Loucy (cell line): ENCODE data around the gene ABCB11.

Experiments
- H2AFZ ChIP-seq: fragments of 200-600 bp; sonication (generic); 2 replicates; pipeline ENCODE4 v1.6.0; 2016; ENCODE audit warnings: antibody characterized with exemption, mild to moderate bottlenecking, low read length, moderate library complexity
- H3F3A ChIP-seq: fragments of 200-600 bp; 2 replicates; pipeline ENCODE4 v1.6.0; 2016; ENCODE audit warnings: antibody characterized with exemption, low read depth, mild to moderate bottlenecking
- H3K27me3 ChIP-seq: fragments of 200-600 bp; sonication (generic); 2 replicates; pipeline ENCODE4 v1.6.1; 2014; ENCODE audit warnings: low read length, mild to moderate bottlenecking; ENCODE audit not compliant: insufficient read depth, poor library complexity, severe bottlenecking
- H3K36me3 ChIP-seq: fragments of 200-600 bp; sonication (generic); 2 replicates; pipeline ENCODE4 v1.6.1; 2016; ENCODE audit warnings: low read length; ENCODE audit not compliant: insufficient read depth
- H3K4me1 ChIP-seq: fragments of 200-600 bp; sonication (generic); 2 replicates; pipeline ENCODE4 v1.5.1; 2014; ENCODE audit warnings: low read length, mild to moderate bottlenecking; ENCODE audit not compliant: insufficient read depth, poor library complexity, severe bottlenecking
- H3K4me2 ChIP-seq: fragments of 200-600 bp; sonication (generic); 2 replicates; pipeline ENCODE4 v1.6.0; 2014; ENCODE audit warnings: antibody characterized with exemption, low read length, low read depth, mild to moderate bottlenecking; ENCODE audit not compliant: poor library complexity, severe bottlenecking
- H3K4me3 ChIP-seq: fragments of 200-600 bp; sonication (generic); 2 replicates; pipeline ENCODE4 v1.5.1; 2014; ENCODE audit warnings: low read length, mild to moderate bottlenecking, mixed read lengths; ENCODE audit not compliant: poor library complexity, severe bottlenecking
- H3K79me2 ChIP-seq: fragments of 200-600 bp; sonication (generic); 2 replicates; pipeline ENCODE4 v1.6.1; 2014; ENCODE audit warnings: low read length; ENCODE audit not compliant: insufficient read depth
- H3K9ac ChIP-seq: fragments of 200-600 bp; sonication (generic); 2 replicates; pipeline ENCODE4 v1.6.0; 2014; ENCODE audit warnings: mild to moderate bottlenecking, low read depth, low read length, moderate library complexity; ENCODE audit not compliant: poor library complexity, severe bottlenecking
- H3K9me2 ChIP-seq: fragments of 200-600 bp; sonication (generic); replicated peaks from 2 replicates; pipeline ENCODE4 v1.6.1; 2016; ENCODE audit warnings: low read depth, low read length, mixed read lengths
- H3K9me3 ChIP-seq: fragments of 200-600 bp; sonication (generic); 2 replicates; pipeline ENCODE4 v1.6.1; 2014; ENCODE audit warnings: mild to moderate bottlenecking, antibody characterized with exemption, low read length, low read depth; ENCODE audit not compliant: insufficient read depth
- H4K20me1 ChIP-seq: fragments of 200-600 bp; sonication (generic); 2 replicates; pipeline ENCODE4 v1.6.0; 2014; ENCODE audit warnings: antibody characterized with exemption, low read length, mild to moderate bottlenecking; ENCODE audit not compliant: insufficient read depth, poor library complexity, severe bottlenecking
- EZH2phosphoT487 ChIP-seq: fragments of 200-600 bp; IDR thresholded peaks from 2 replicates; pipeline ENCODE4 v1.6.1; 2018; ENCODE audit warnings: antibody characterized with exemption, mild to moderate bottlenecking, moderate library complexity, borderline replicate concordance
- TF ChIP-seq, protein P1 (sequence below): fragments of 200-600 bp; sonication (generic); conservative IDR thresholded peaks from 2 replicates; pipeline ENCODE4 v1.5.1; 2014; ENCODE audit warnings: mild to moderate bottlenecking, antibody characterized with exemption, low read length

The ABCB11 gene

DNA sequence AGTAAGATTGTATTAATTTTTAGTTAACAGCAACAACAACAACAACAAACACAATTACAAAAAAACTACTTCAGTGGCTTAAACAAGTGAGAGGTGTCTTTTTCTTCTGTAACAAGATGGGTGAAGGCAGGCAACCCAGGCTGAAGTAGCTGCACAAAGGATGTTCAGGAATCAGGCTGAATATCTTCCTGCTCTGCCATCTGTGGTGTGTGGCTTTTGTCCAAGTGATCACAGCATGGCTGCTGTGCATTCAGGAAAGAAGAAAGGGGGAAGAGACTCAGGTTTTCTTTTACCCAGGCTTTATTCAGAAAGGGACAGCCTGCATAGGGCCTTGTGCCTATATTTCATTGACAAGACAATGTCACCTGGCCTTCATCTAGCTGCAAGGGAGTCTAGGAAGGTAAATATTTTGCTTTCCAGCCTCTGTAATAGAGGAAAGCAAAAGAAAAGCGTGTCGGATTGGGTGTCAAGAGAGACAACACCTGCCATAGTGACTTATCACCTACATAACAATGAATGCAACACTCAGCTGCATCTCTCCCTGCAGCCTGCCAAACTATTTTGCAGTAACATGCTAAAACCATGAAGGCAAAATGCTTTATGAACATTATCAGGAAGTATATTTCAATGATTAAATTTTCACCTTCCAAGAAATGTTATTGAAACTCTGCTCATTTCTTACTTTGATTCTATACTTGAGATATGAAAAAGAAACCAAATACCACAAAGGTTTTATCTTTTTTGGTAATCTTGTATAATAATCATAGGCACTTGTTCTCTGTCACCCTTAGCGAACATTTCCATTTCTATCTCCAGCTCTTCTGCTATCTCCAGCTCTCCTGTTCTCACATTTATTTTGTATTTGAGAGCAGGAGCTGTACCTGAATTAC lies 115.4 kb downstream of the ABCB11 start:
- H3F3A ChIP-seq = no peaks in the 10 kb centered on the region
- no peaks in the 10 kb centered on the region for H3K27me3 ChIP-seq
- no peaks in the 10 kb centered on the region for H3K36me3 ChIP-seq

DNA sequence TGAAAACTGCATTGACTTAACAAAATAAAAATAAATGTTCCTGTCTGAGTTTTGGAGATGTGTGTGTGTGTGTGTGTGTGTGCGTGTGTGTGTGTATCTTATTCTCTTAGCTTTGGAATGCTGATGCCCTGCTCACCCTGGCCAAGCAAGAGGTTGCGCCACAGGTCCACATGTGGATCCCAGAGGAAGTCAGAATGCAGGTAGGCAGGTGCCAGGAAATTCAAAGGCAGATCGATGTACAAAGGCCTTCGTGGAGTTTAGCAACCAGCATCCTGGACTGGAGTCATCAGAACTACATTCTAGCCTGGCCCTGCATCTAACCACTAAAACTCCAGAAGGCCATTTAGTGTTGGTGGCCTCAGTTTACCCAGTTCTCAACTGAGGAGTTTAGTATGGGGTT lies 117.6 kb downstream of the ABCB11 start:
- H3K79me2 ChIP-seq = no peaks in the 10 kb centered on the region
- no peaks in the 10 kb centered on the region for H3F3A ChIP-seq
- no peaks in the 10 kb centered on the region for H3K9me3 ChIP-seq
- no peak overlapping the region for H3K9ac ChIP-seq
- no peaks in the 10 kb centered on the region for H3K27me3 ChIP-seq
- no peak overlapping the region for H3K4me2 ChIP-seq
- no peaks in the 10 kb centered on the region for H4K20me1 ChIP-seq
- H2AFZ ChIP-seq = no peak overlapping the region
- H3K4me1 ChIP-seq = no peaks in the 10 kb centered on the region
- TF ChIP-seq, protein P1, sequence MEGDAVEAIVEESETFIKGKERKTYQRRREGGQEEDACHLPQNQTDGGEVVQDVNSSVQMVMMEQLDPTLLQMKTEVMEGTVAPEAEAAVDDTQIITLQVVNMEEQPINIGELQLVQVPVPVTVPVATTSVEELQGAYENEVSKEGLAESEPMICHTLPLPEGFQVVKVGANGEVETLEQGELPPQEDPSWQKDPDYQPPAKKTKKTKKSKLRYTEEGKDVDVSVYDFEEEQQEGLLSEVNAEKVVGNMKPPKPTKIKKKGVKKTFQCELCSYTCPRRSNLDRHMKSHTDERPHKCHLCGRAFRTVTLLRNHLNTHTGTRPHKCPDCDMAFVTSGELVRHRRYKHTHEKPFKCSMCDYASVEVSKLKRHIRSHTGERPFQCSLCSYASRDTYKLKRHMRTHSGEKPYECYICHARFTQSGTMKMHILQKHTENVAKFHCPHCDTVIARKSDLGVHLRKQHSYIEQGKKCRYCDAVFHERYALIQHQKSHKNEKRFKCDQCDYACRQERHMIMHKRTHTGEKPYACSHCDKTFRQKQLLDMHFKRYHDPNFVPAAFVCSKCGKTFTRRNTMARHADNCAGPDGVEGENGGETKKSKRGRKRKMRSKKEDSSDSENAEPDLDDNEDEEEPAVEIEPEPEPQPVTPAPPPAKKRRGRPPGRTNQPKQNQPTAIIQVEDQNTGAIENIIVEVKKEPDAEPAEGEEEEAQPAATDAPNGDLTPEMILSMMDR = no peak
- TF ChIP-seq EZH2phosphoT487 = no peak
- H3K4me3 ChIP-seq = no peak overlapping the region
- no peaks in the 10 kb centered on the region for H3K36me3 ChIP-seq
- H3K9me2 ChIP-seq = no peaks in the 10 kb centered on the region

More for the DNA sequence above, 115.4 kb downstream of the ABCB11 start:
- H3K9ac ChIP-seq = no peak overlapping the region
- H3K9me3 ChIP-seq = no peaks in the 10 kb centered on the region
- no peak overlapping the region for H3K4me3 ChIP-seq
- H4K20me1 ChIP-seq = no peaks in the 10 kb centered on the region
- H3K4me1 ChIP-seq = no peaks in the 10 kb centered on the region
- no peak for TF ChIP-seq EZH2phosphoT487
- TF ChIP-seq, protein P1 = no peak
- no peak overlapping the region for H2AFZ ChIP-seq
- H3K79me2 ChIP-seq = no peaks in the 10 kb centered on the region
- no peak overlapping the region for H3K4me2 ChIP-seq
- no peaks in the 10 kb centered on the region for H3K9me2 ChIP-seq

- Histone ChIP-seq H3K9me3 (no peaks in the 10 kb centered on the region), H3K4me3 (no peak overlapping the region), H3K27me3 (no peaks in the 10 kb centered on the region), H2AFZ (no peak overlapping the region), H3K4me2 (no peak overlapping the region), H3F3A (no peaks in the 10 kb centered on the region), H3K4me1 (no peaks in the 10 kb centered on the region), H4K20me1 (no peaks in the 10 kb centered on the region), H3K9ac (no peak overlapping the region), H3K9me2 (no peaks in the 10 kb centered on the region), H3K79me2 (no peaks in the 10 kb centered on the region), H3K36me3 (no peaks in the 10 kb centered on the region)
- TF ChIP-seq, protein P1 = no peak
- no peak for TF ChIP-seq EZH2phosphoT487
Observed at GRCh38 chr2:168912901-168913369, 118.2 kb downstream of the ABCB11 start.
